Transverse colon (tissue), 4 donors: Measurements from ENCODE around the gene BRD2. TPM values are rescaled to one million over a fixed set of nuclear protein-coding genes. Genes with fewer than 3 reads are reported as not detected.

Experiments used
- DNase-seq: peaks from one replicate; pipeline ENCODE4 v3.0.0-alpha.2; 2019
- H3K27ac ChIP-seq, 4 donors: fragments of 200-600 bp; sonication (generic); 2 replicates each; pipeline ENCODE4 v1.5.1; 2016 to 2018; ENCODE audit warnings: inconsistent platforms in 4 of 4
- H3K27me3 ChIP-seq: fragments of 200-600 bp; sonication (generic); 2 replicates; pipeline ENCODE4 v1.5.1; 2017; ENCODE audit warnings: inconsistent platforms
- H3K36me3 ChIP-seq, 4 donors: fragments of 200-600 bp; sonication (generic); 2 replicates each; pipeline ENCODE4 v1.5.1; 2017 to 2019; ENCODE audit warnings: inconsistent platforms in 4 of 4
- H3K4me1 ChIP-seq, 4 donors: fragments of 200-600 bp; sonication (generic); 2 replicates each; pipeline ENCODE4 v1.5.1; 2017 to 2020; ENCODE audit warnings: inconsistent platforms in 4 of 4
- H3K4me3 ChIP-seq, 4 donors: fragments of 200-600 bp; sonication (generic); 1 replicate in 1 of 4; 2 replicates in 3 of 4; pipeline versions ENCODE4 v1.5.1 to v1.6.1; 2017 to 2019; ENCODE audit warnings: inconsistent platforms in 4 of 4
- H3K9me3 ChIP-seq, 2 donors: fragments of 200-600 bp; sonication (generic); 2 replicates each; pipeline ENCODE4 v1.5.1; 2017 to 2019; ENCODE audit warnings: inconsistent platforms in 2 of 2
- CTCF ChIP-seq, 5 experiments: fragments of 200-600 bp in 3 of 5; fragments of 450-650 bp in 2 of 5; sonication (generic) in 3 of 5; IDR thresholded peaks; 1 replicate in 2 of 5; 2 replicates in 3 of 5; pipeline ENCODE4 v1.5.1; 2016 to 2017; ENCODE audit warnings: antibody characterized with exemption in 5 of 5, inconsistent platforms in 3 of 5, mild to moderate bottlenecking in 2 of 5, moderate library complexity in 1 of 5
- EP300 ChIP-seq: sonication (generic); formaldehyde crosslinking; IDR thresholded peaks from one replicate; pipeline ENCODE4 v1.6.1; 2017; ENCODE audit warnings: antibody characterized with exemption, low read depth
- POLR2A ChIP-seq: fragments of 450-650 bp; IDR thresholded peaks from one replicate; pipeline ENCODE4 v1.6.1; 2016; ENCODE audit warnings: antibody characterized with exemption, mild to moderate bottlenecking, moderate library complexity
- POLR2AphosphoS5 ChIP-seq, 3 donors: sonication (generic); formaldehyde crosslinking; IDR thresholded peaks; one replicate each; pipeline ENCODE4 v1.6.1; 2016; ENCODE audit warnings: antibody characterized with exemption in 3 of 3
- WGBS, 2 donors: methylation state at CpG; one replicate each; pipeline ENCODE4 v1.1.5; 2018; ENCODE audit warnings: low coverage in 1 of 2; 5-methylcytosine and 5-hydroxymethylcytosine counted together
- in situ Hi-C, 4 donors: fragments of 200-750 bp; cut with MboI; loops; one replicate each; pipeline versions ENCODE4 v1.15.0 to v1.15.1; 2017; ENCODE audit warnings: low sequenced_read_pairs in 3 of 4, low pct_ligation_motif_present in 1 of 4, low pct_unique_long_range_greater_than_20kb in 1 of 4
- intact Hi-C: fragments of 100-400 bp; cut with DNase I; formaldehyde crosslinking; loops from one replicate; pipeline ENCODE4 v1.15.1; 2023; ENCODE audit warnings: low total_unique reads
- total RNA-seq, 4 donors: library from RNA; depleted of rRNA; stranded (reverse); fragments of >200 nt; gene quantifications; one replicate each; pipeline ENCODE4 v1.1.0, GENCODE V29; 2016

The BRD2 gene
- total RNA-seq, 4 donors from 2014 or later: 116 to 612 (median 238) TPM

DNA sequence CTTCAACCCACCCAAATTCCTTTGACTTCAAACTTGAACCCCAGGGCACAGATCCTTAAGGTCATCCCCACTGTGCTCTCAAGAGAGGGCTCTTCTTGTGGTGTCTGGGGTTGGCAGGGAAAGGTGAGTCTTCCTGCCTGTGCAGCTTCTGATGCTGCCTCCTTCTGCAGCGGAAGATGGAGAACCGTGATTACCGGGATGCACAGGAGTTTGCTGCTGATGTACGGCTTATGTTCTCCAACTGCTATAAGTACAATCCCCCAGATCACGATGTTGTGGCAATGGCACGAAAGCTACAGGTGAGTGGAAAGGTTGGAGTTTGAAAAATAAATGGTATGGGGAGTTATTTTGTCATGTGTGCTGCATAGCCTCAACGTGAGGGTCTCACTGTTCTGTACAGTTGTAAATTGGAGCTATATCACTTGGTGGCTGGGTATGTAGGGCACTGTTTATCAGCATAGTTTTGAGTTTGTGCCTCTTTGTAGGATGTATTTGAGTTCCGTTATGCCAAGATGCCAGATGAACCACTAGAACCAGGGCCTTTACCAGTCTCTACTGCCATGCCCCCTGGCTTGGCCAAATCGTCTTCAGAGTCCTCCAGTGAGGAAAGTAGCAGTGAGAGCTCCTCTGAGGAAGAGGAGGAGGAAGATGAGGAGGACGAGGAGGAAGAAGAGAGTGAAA lies 9.0 kb downstream of the BRD2 start:
- DNase-seq: no peak
- 53% methylated on average over 10 of the region's 10 CpGs; no CpG with 5 or more reads in 1 of the 2 donors for WGBS, 2 donors
- Histone ChIP-seq H3K9me3 (no peaks in the 10 kb centered on the region), H3K4me1 (peaks cover 52 to 81% (median 58%) of the 10 kb centered on the region in 4 donors), H3K27me3 (no peaks in the 10 kb centered on the region), H3K27ac (peak overlapping the region in 2 of 4 donors; percentile 53 to 58), H3K36me3 (peaks cover 0 to 71% (median 36%) of the 10 kb centered on the region in 4 donors), H3K4me3 (no peak overlapping the region)
- intact Hi-C loops (no loop called here), in situ Hi-C loops (loop anchor here in 2 of 4 donors (10.0 to 25.0 kb wide), 2 partner anchors 90 to 93 kb away; no protein-coding TSS in a partner anchor)
- TF ChIP-seq CTCF (IDR thresholded peaks at IDR 0.05): no peak
- TF ChIP-seq POLR2AphosphoS5 (IDR thresholded peaks at IDR 0.05): no peak
- TF ChIP-seq POLR2A: no peak
- TF ChIP-seq EP300: no peak

GRCh38 chr6:32977953-32978324 lies 9.5 kb downstream of the BRD2 start:
- H3K36me3 ChIP-seq: peaks cover 0 to 71% (median 36%) of the 10 kb centered on the region in 4 donors
- peak overlapping the region in 3 of 4 donors; percentile 19 to 58 (median 53) for H3K27ac ChIP-seq
- no peak for DNase-seq
- H3K9me3 ChIP-seq: no peaks in the 10 kb centered on the region
- no peak overlapping the region for H3K4me3 ChIP-seq
- TF ChIP-seq EP300: no peak
- H3K27me3 ChIP-seq: no peaks in the 10 kb centered on the region
- WGBS, 2 donors: 40 to 61% methylated on average over 5 to 7 of the region's 7 CpGs
- intact Hi-C loops: no loop called here
- in situ Hi-C loops: loop anchor here in 2 of 4 donors (10.0 to 25.0 kb wide), 2 partner anchors 91 to 93 kb away; no protein-coding TSS in a partner anchor
- H3K4me1 ChIP-seq: peaks cover 57 to 86% (median 61%) of the 10 kb centered on the region in 4 donors

- DNase-seq: no peak
- Histone ChIP-seq H3K36me3 (peaks cover 0 to 68% (median 34%) of the 10 kb centered on the region in 4 donors), H3K4me1 (peaks cover 55 to 96% (median 70%) of the 10 kb centered on the region in 4 donors), H3K4me3 (no peak overlapping the region), H3K9me3 (no peaks in the 10 kb centered on the region), H3K27me3 (no peaks in the 10 kb centered on the region), H3K27ac (no peak overlapping the region)
- in situ Hi-C loops: loop anchor here (10.0 to 25.0 kb wide), 3 partner anchors 45 to 95 kb away; no protein-coding TSS in a partner anchor
- 90 to 91% methylated on average over 4 to 12 of the region's 12 CpGs for WGBS, 2 donors
- intact Hi-C loops: no loop called here
- TF ChIP-seq EP300 (no peak), POLR2AphosphoS5 (IDR thresholded peaks at IDR 0.05) (peak in 1 of 3 donors; percentile 15), POLR2A (no peak)
These were observed 11.5 kb downstream of the BRD2 start for GRCh38 chr6:32979720-32980487.

DNA sequence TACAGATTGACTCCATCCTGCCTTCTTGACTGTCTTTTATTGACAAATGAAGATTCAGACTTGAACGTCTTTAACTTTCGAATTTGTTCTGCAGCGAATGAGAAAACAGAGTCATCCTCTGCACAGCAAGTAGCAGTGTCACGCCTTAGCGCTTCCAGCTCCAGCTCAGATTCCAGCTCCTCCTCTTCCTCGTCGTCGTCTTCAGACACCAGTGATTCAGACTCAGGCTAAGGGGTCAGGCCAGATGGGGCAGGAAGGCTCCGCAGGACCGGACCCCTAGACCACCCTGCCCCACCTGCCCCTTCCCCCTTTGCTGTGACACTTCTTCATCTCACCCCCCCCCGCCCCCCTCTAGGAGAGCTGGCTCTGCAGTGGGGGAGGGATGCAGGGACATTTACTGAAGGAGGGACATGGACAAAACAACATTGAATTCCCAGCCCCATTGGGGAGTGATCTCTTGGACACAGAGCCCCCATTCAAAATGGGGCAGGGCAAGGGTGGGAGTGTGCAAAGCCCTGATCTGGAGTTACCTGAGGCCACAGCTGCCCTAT lies 12.2 kb downstream of the BRD2 start:
- Histone ChIP-seq H3K27ac (peak overlapping the region; percentile 9 to 65 (median 36)), H3K27me3 (no peaks in the 10 kb centered on the region), H3K36me3 (peaks cover 0 to 66% (median 32%) of the 10 kb centered on the region in 4 donors), H3K9me3 (no peaks in the 10 kb centered on the region), H3K4me1 (peaks cover 51 to 96% (median 68%) of the 10 kb centered on the region in 4 donors), H3K4me3 (no peak overlapping the region)
- in situ Hi-C loops: loop anchor here (10.0 to 25.0 kb wide), 3 partner anchors 46 to 96 kb away; no protein-coding TSS in a partner anchor
- intact Hi-C loops: no loop called here
- 63% methylated on average over 9 to 11 of the region's 11 CpGs for WGBS, 2 donors
- TF ChIP-seq CTCF (IDR thresholded peaks at IDR 0.05) (no peak), EP300 (no peak), POLR2A (no peak), POLR2AphosphoS5 (IDR thresholded peaks at IDR 0.05) (no peak)
- DNase-seq: no peak
